HG02943 (cell line): ENCODE measurements around the gene ZDHHC7.

Source experiments
- ATAC-seq: cut with Tn5 transposase; IDR thresholded peaks from one replicate; pipeline ENCODE4 v1.9.1; 2021; ENCODE audit warnings: mild to moderate bottlenecking, low read depth, moderate library complexity; ENCODE audit not compliant: unreplicated experiment

The ZDHHC7 gene

GRCh38 chr16:84925092-84925772 is 86.1 kb downstream of the ZDHHC7 start:
- no peak for ATAC-seq

GRCh38 chr16:84924331-84925091 is 86.8 kb downstream of the ZDHHC7 start:
- ATAC-seq = no peak
